ENCODE measurements around the gene DNAJC21.
A peak's percentile ranks its signal among the peaks of the same experiment; 100 is the strongest.

The DNAJC21 gene

GRCh38 chr5:34986965-34987364 lies 57.6 kb downstream of the DNAJC21 start:
- DNase-seq: no peak

DNA sequence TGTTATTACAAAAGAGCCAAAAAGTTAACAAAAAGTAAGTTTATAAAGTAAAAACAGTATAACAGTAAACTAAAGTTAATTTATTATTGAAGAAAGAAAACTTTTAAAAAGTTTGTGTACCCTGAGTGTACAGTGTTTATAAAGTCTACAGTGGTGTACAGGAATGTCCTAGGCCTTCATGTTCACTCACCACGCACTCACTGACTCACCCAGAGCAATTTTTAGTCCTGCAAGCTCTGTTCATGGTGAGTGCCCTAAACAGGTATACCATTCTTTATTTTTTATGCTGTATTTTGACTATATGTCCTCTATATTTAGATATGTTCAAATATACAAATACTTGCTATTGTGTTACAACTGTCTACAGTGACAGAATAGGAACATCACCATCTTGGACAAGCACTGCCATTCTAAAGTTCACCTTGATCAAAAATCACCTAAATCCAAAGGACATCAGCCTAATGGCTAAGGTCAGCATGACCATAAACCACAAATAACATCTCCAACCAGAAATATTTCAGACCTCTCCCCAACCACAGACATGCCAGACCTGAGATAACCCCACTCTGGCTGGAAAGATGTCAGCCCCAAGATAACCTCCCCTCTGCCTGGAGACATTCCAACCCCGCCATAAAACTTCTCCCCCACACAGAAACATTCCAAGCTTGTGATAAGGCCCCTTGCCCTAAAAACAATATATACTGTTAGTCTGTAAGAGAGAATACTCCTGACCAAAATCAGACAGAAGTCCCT lies 62.3 kb downstream of the DNAJC21 start:
- no peak for DNase-seq

DNA sequence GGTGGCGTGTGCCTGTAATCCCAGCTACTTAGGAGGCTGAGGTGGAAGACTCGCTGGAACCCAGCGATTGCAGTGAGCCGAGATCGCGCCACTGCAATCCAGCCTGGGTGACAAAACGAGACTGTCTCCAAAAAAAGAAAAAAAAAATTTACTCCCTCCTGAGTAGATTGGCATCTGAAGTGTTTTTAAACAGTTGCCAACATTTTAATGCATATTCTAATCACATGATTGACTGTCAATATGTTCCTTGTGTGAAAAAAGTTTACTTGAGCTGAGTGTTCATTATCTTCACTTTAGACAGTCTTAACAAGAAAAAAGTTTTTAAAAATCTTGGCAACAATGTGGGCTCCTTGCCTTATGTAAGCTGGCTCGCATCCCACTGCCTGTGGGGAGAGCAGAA lies 64.6 kb downstream of the DNAJC21 start:
- DNase-seq: no peak

DNA sequence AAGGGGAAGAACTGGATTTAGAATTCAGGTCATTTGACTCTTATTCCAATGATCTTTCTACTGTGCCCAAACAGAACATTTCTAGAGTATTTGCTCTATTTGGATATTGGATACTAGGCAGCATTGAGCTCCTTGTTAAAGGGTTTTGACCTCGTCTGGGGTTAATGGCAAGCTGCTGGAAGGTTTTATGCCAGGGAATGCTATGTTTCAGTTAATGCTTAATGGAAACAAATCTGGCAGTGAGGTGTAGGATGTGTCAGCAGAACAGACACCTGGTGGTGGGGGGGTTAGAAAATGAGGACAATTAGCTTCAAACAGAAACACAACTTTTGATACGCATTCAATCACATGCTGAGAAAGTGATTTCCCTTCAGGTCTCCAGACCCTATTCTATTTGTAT lies 66.9 kb downstream of the DNAJC21 start:
- no peak for DNase-seq

- DNase-seq: no peak
Measured at GRCh38 chr5:34998058-34998789, 68.9 kb downstream of the DNAJC21 start.

- DNase-seq: no peak
Measured at GRCh38 chr5:35001842-35002241, 72.5 kb downstream of the DNAJC21 start.

- no peak for DNase-seq
Measured at GRCh38 chr5:35002459-35002858, 73.1 kb downstream of the DNAJC21 start.

DNA sequence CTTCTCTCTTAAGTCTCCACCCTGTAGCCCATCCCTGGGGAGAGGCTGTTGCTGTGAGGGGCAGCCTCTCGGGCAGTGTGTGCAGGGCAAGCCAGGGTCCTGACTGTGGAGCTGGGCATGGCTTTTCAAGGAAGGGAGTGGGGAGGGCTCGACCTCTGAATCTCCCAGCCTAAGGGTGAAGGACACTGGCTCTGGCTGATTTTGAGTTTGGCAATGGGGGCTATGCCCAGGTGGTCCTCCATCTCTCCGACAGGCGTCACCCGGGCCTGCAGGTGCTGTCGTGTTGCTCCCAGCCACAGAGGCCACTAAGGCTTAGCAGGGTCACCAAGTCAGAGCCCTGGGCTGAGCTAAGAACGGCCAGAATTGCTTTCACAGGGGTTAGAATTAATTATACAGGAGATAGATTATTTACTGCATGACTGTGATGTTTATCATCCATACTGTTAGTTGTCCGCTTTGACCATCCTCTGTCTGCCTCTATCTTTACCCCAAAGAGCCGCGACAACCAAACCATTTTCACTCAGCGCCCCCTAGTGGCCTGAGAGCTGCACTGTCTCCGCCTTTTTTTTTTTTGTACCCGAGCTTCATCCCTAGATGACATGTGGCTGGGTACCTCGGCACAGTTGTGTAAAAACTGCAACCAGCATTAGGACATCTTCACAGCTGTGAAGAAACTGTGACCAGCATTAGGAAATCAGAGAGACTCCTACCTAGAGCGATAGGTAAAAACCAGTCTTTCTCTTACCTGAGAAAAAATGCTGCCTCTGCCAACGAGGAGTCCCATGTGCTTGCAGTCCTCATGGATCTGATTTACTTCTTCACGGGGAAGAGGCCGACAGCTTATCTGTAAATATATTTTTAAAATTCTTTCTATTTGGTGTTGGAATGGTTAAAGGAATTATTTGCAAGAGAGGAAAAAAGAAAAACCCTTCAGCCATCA lies 73.9 kb downstream of the DNAJC21 start:
- DNase-seq: peak; percentile 34 to 36

DNA sequence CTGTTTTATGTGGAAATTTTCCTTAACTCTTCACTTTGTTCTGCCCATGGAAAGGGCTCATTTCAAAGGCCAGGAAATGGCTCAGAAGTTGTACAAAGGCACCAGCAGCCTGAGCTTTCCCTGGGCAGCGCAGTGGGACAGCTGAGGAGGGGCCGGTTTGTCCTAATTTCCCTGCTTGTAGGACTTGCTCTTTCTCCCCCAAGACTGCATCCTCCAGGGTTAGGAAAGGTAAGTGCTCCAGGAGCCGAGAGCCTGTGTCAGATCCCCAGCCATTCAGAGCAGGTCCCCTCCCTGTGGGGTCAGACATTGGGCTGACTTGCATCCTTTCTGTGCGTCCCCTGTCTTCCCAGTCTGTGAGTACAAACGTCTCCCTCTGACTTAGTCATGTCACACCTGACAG lies 74.8 kb downstream of the DNAJC21 start:
- no peak for DNase-seq

GRCh38 chr5:35004771-35005170 lies 75.4 kb downstream of the DNAJC21 start:
- DNase-seq: no peak
